Left lung (tissue), 14 donors: ENCODE data around the gene CHRNB1. TPM values are rescaled to one million over a fixed set of nuclear protein-coding genes. Genes with fewer than 3 reads are reported as not detected.

ENCODE experiments used
- ATAC-seq: fragments of 200-7000 bp; cut with Tn5 transposase; one replicate; pipeline ENCODE4 v1.9.1; 2020; ENCODE audit warnings: moderate library complexity
- DNase-seq, 4 donors: peaks; one replicate each; pipeline ENCODE4 v3.0.0-alpha.2; 2013 to 2020
- H3K27ac ChIP-seq, 2 donors: fragments of 200-600 bp; sonication (generic) in 1 of 2; one replicate each; pipeline versions ENCODE4 v1.5.0 to v1.8.0; 2020 to 2021
- H3K27me3 ChIP-seq, 2 donors: fragments of 200-600 bp; sonication (generic) in 1 of 2; one replicate each; pipeline versions ENCODE4 v1.5.0 to v1.8.0; 2020 to 2021
- H3K36me3 ChIP-seq, 2 donors: fragments of 200-600 bp; sonication (generic) in 1 of 2; one replicate each; pipeline versions ENCODE4 v1.5.0 to v1.8.0; 2020 to 2021
- H3K4me1 ChIP-seq, 2 donors: fragments of 200-600 bp; one replicate each; pipeline ENCODE4 v1.8.0; 2021
- H3K4me3 ChIP-seq, 2 donors: fragments of 200-600 bp; sonication (generic) in 1 of 2; one replicate each; pipeline versions ENCODE4 v1.5.0 to v1.8.0; 2020 to 2021; ENCODE audit warnings: mild to moderate bottlenecking in 1 of 2
- H3K9me3 ChIP-seq, 2 donors: fragments of 200-600 bp; sonication (generic) in 1 of 2; one replicate each; pipeline versions ENCODE4 v1.5.0 to v1.8.0; 2020 to 2021
- intact Hi-C, 2 donors: fragments of 100-400 bp; cut with DNase I; formaldehyde crosslinking; loops; one replicate each; pipeline versions ENCODE4 v1.11.2 to v1.14.2; 2022
- long read RNA-seq, 12 donors: library from polyadenylated mRNA in 2 of 12; unstranded in 2 of 12; transcript quantifications; one replicate each; pipeline ENCODE4 v2.0.0 and lab custom pipeline, GENCODE V29; 2019 to 2026
- polyA plus RNA-seq, 6 donors: library from polyadenylated mRNA; unstranded; fragments of 120-200 nt; gene quantifications; one replicate each; pipeline ENCODE4 v1.2.1, GENCODE V29; 2013; ENCODE audit not compliant: insufficient read length in 6 of 6
- total RNA-seq, 2 donors: library from RNA; stranded (reverse); fragmentation: NEBNext Ultra II Directional; extraction: Animal tissue kit (Norgen Biotek cat#: 25700); gene quantifications; one replicate each; pipeline ENCODE4 v1.2.1, GENCODE V29; 2021
- TF ChIP-seq, protein P1 (sequence below), 2 donors: fragments of 200-600 bp; sonication (generic) in 1 of 2; IDR thresholded peaks; one replicate each; pipeline versions ENCODE4 v1.5.0 to v1.8.0; 2021; ENCODE audit warnings: antibody characterized with exemption in 2 of 2
- donor health status: DM: no; HTN: yes; CAD: no.
- donor health status: DM: no; HTN: no; CAD: no.

Gene CHRNB1, protein sequence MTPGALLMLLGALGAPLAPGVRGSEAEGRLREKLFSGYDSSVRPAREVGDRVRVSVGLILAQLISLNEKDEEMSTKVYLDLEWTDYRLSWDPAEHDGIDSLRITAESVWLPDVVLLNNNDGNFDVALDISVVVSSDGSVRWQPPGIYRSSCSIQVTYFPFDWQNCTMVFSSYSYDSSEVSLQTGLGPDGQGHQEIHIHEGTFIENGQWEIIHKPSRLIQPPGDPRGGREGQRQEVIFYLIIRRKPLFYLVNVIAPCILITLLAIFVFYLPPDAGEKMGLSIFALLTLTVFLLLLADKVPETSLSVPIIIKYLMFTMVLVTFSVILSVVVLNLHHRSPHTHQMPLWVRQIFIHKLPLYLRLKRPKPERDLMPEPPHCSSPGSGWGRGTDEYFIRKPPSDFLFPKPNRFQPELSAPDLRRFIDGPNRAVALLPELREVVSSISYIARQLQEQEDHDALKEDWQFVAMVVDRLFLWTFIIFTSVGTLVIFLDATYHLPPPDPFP
- total RNA-seq (10 to 100 TPM; 10.6 to 12.1 TPM), polyA plus RNA-seq (10 to 100 TPM in 2 of 6 donors, 1 to 10 TPM in 4; 7.0 to 10.3 (median 9.6) TPM)
- long read RNA-seq, donor 1, transcript CHRNB1-207 (2 exons, 1,095 nt) = major isoform, 6 of 6 reads
- long read RNA-seq, donor 1, partial matches to known transcripts = 0 of 6 reads
- long read RNA-seq, donor 1, other reads (novel, unspliced or antisense) = 0 of 6 reads
- long read RNA-seq, donor 2 = 0 reads
- long read RNA-seq, donor 3, partial matches to known transcripts = 0 of 1 reads
- long read RNA-seq, donor 3, other reads (novel, unspliced or antisense) = 0 of 1 reads
- long read RNA-seq, donor 4, transcript CHRNB1-207 (2 exons, 1,095 nt) = major isoform, 6 of 14 reads
- long read RNA-seq, donor 4, partial matches to known transcripts = 1 of 14 reads
- long read RNA-seq, donor 4, other reads (novel, unspliced or antisense) = 5 of 14 reads
- long read RNA-seq, donor 5, partial matches to known transcripts = 0 of 4 reads
- long read RNA-seq, donor 5, other reads (novel, unspliced or antisense) = 0 of 4 reads
- long read RNA-seq, donor 6, partial matches to known transcripts = 0 of 2 reads
- long read RNA-seq, donor 6, other reads (novel, unspliced or antisense) = 0 of 2 reads
- long read RNA-seq, donor 7, partial matches to known transcripts = 0 of 4 reads
- long read RNA-seq, donor 7, other reads (novel, unspliced or antisense) = 0 of 4 reads
- long read RNA-seq, donor 8, partial matches to known transcripts = 13 of 22 reads
- long read RNA-seq, donor 8, other reads (novel, unspliced or antisense) = 6 of 22 reads
- long read RNA-seq, donor 9 = 0 reads
- long read RNA-seq, donor 10, transcript CHRNB1-207 (2 exons, 1,095 nt) = major isoform, 10 of 11 reads
- long read RNA-seq, donor 10, partial matches to known transcripts = 0 of 11 reads
- long read RNA-seq, donor 10, other reads (novel, unspliced or antisense) = 1 of 11 reads
- long read RNA-seq, donor 11 = 0 reads
- long read RNA-seq, donor 12, partial matches to known transcripts = 0 of 1 reads
- long read RNA-seq, donor 12, other reads (novel, unspliced or antisense) = 0 of 1 reads

DNA sequence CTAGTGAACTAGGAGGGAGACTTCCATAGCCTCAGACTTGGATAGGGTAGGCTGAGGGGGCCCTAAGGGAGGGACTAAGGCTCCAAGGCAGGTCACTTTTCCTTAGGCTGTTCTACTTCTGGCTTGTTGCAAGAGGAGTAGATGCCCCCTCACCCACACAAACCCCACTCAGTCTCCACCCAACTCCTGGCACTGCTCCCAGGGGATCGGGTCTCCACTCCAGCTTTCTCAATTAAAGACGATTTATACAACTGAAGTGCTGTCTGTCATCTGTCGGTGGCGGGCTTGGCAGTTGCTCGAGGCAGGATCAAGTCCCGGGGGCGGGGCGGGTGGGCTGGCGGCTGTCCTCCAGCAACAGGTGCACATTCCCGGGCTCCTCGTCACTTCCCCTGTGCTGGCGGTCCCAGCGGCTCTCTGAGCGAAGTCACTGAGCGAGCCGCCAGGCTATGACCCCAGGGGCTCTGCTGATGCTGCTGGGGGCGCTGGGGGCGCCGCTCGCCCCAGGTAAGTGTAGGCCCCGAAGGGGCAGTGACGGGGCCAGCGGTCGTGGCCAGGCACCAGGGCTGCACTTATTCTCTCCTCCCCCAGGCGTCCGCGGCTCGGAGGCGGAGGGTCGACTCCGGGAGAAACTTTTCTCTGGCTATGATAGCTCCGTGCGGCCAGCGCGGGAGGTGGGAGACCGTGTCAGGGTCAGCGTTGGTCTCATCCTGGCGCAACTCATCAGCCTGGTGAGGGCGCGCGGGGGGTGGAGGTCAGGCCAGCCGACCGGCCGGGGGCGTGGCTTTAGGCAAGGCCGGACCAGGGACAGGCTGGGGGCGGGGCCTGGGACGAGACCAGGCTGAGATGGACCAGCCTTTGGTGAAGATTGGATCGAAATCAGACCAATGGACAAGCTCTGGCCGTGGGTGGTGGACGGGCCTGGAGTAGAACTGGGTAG lies at the start of gene CHRNB1:
Gene CHRNB1, plus strand, starts transcription at position 380 of the 937 bp plus-strand sequence. Its CDS starts 67 bp downstream, at position 447.
- DNase-seq (peak in 2 of 4 donors; percentile 81 to 96), ATAC-seq (peak; percentile 96)
- H3K27me3 ChIP-seq = peaks cover 15 to 77% of the 10 kb centered on the region in 2 donors
- H3K36me3 ChIP-seq = no peaks in the 10 kb centered on the region
- TF ChIP-seq, protein P1, sequence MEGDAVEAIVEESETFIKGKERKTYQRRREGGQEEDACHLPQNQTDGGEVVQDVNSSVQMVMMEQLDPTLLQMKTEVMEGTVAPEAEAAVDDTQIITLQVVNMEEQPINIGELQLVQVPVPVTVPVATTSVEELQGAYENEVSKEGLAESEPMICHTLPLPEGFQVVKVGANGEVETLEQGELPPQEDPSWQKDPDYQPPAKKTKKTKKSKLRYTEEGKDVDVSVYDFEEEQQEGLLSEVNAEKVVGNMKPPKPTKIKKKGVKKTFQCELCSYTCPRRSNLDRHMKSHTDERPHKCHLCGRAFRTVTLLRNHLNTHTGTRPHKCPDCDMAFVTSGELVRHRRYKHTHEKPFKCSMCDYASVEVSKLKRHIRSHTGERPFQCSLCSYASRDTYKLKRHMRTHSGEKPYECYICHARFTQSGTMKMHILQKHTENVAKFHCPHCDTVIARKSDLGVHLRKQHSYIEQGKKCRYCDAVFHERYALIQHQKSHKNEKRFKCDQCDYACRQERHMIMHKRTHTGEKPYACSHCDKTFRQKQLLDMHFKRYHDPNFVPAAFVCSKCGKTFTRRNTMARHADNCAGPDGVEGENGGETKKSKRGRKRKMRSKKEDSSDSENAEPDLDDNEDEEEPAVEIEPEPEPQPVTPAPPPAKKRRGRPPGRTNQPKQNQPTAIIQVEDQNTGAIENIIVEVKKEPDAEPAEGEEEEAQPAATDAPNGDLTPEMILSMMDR (IDR thresholded peaks at IDR 0.05) = no peak
- peaks cover 12 to 27% of the 10 kb centered on the region in 2 donors for H3K4me1 ChIP-seq
- intact Hi-C loops = no loop called here
- H3K4me3 ChIP-seq = peak within 1 kb of the TSS; percentile 33 to 50
- H3K9me3 ChIP-seq = no peaks in the 10 kb centered on the region
- no peak within 1 kb of the TSS for H3K27ac ChIP-seq

DNA sequence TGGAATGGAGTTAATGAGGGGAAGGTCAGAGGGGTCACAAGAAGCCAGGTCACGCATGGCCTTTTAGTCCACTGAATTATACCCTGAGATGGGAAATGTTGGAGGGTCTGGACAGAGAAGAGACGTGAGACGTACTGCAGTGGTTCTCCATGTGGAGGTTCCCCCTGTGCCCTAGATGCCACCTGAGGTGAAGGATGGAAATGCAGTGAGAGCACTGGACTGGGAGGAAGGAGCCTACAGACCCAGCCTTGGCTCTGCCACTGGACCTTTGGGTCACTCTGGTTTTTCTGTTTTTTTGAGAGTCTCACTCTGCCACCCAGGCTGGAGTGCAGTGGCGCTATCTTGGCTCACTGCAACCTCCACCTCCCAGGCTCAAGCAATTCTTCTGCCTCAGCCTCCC lies 48.7 kb upstream of the CHRNB1 start:
- DNase-seq = peak in 1 of 4 donors; percentile 3
- Histone ChIP-seq H3K4me3 (no peak overlapping the region), H3K4me1 (peaks cover 0 to 18% of the 10 kb centered on the region in 2 donors), H3K27me3 (no peaks in the 10 kb centered on the region), H3K9me3 (no peaks in the 10 kb centered on the region), H3K27ac (no peak overlapping the region), H3K36me3 (peaks cover 0 to 8% of the 10 kb centered on the region in 2 donors)
- TF ChIP-seq, protein P1 (IDR thresholded peaks at IDR 0.05) = no peak
- no peak for ATAC-seq
- intact Hi-C loops = no loop called here

DNA sequence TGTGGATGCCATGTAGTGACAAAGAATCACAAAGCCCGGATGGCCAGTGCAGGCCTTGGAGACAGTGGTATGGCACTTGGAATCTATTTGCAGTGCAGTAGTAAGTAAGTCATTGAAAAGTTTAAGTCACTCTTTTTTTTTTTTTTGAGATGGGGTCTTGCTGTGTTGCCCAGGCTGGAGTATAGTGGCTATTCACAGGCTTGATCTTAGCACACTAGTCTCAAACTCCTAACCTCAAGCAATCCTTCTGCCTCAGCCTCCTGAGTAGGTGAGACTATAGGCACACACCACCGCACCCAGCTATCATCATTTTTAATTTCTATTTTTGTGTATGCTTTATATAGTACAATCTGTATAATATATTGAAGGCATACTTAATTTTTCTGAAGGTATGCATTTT lies 46.2 kb upstream of the CHRNB1 start:
- TF ChIP-seq, protein P1 (IDR thresholded peaks at IDR 0.05) = no peak
- no peaks in the 10 kb centered on the region for H3K9me3 ChIP-seq
- intact Hi-C loops = no loop called here
- no peaks in the 10 kb centered on the region for H3K36me3 ChIP-seq
- no peak overlapping the region for H3K4me3 ChIP-seq
- no peak for ATAC-seq
- no peaks in the 10 kb centered on the region for H3K27me3 ChIP-seq
- DNase-seq = no peak
- H3K27ac ChIP-seq = no peak overlapping the region
- H3K4me1 ChIP-seq = peaks cover 7 to 27% of the 10 kb centered on the region in 2 donors
